Mucosa of rectum (tissue), 2 donors: ENCODE measurements around the gene LNPEP.

Experiments used
- H3K27ac ChIP-seq, 2 donors: one replicate each; pipeline ENCODE4 v1.7.0; 2013; ENCODE audit warnings: inconsistent platforms in 2 of 2, low read depth in 2 of 2, low read length in 2 of 2
- H3K27me3 ChIP-seq, 2 donors: one replicate each; pipeline ENCODE4 v1.7.0; 2013; ENCODE audit warnings: low read length in 2 of 2; ENCODE audit not compliant: control insufficient read depth in 2 of 2, insufficient read depth in 2 of 2
- H3K36me3 ChIP-seq, 2 donors: one replicate each; pipeline ENCODE4 v1.7.0; 2013; ENCODE audit warnings: low read length in 2 of 2; ENCODE audit not compliant: control insufficient read depth in 2 of 2, insufficient read depth in 2 of 2
- H3K4me1 ChIP-seq, 2 donors: one replicate each; pipeline ENCODE4 v1.7.0; 2013; ENCODE audit warnings: low read length in 2 of 2, mild to moderate bottlenecking in 1 of 2; ENCODE audit not compliant: control insufficient read depth in 2 of 2, insufficient read depth in 2 of 2
- H3K4me3 ChIP-seq, 2 donors: one replicate each; pipeline ENCODE4 v1.7.0; 2013; ENCODE audit warnings: low read length in 2 of 2
- H3K9ac ChIP-seq, 2 donors: one replicate each; pipeline ENCODE4 v1.7.0; 2013; ENCODE audit warnings: low read length in 2 of 2, low read depth in 1 of 2, mild to moderate bottlenecking in 1 of 2
- H3K9me3 ChIP-seq, 2 donors: one replicate each; pipeline ENCODE4 v1.7.0; 2013; ENCODE audit warnings: low read length in 2 of 2; ENCODE audit not compliant: control insufficient read depth in 2 of 2
- donor health status: healthy.
- donor health status: Normal muscosa, but diverticular disease.

LNPEP gene

DNA sequence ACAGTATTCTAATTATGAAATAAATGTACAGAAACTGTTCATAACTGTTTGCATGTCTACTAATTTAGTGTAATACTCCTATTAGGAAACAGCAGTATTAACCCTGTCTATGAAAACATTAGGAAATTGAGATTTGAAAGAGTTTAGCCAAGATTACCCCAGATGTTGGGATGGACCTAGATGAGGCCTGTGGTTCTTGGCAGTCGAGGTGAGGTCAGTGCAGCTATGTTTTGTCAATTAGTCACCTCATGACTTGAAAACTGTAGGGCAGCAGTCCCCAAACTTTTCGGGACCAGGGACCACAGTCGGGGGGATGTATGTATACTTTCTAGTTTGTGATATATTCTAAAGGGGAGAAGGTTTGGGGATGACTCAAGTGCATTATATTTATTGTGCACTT lies 4.7 kb downstream of the LNPEP start:
- Histone ChIP-seq H3K27ac (no peak overlapping the region), H3K4me3 (no peak overlapping the region), H3K27me3 (no peaks in the 10 kb centered on the region), H3K9ac (no peak overlapping the region), H3K9me3 (no peaks in the 10 kb centered on the region), H3K4me1 (peaks cover 5 to 15% of the 10 kb centered on the region in 2 donors), H3K36me3 (no peaks in the 10 kb centered on the region)

DNA sequence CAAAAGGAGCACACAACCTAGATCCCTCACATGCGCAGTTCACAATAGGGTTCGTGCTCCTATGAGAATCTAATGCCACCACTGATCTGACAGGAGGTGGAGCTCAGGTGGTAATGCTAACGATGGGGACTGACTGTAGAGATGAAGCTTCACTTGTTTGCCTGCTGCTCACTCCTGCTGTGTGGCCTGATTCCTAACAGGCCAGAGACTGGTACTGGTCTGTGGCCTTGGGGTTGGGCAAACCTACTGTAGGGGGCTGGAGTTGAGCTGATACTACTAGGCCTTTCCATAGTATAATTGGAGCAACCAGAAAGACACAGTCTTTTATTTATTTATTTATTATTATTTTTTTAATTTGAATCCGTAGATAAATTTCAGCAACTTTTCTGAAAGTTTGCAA lies 5.3 kb downstream of the LNPEP start:
- no peak overlapping the region for H3K4me3 ChIP-seq
- H3K27me3 ChIP-seq, result no peaks in the 10 kb centered on the region
- H3K4me1 ChIP-seq, result peaks cover 5 to 15% of the 10 kb centered on the region in 2 donors
- H3K9me3 ChIP-seq, result no peaks in the 10 kb centered on the region
- no peak overlapping the region for H3K9ac ChIP-seq
- H3K36me3 ChIP-seq, result no peaks in the 10 kb centered on the region
- no peak overlapping the region for H3K27ac ChIP-seq

DNA sequence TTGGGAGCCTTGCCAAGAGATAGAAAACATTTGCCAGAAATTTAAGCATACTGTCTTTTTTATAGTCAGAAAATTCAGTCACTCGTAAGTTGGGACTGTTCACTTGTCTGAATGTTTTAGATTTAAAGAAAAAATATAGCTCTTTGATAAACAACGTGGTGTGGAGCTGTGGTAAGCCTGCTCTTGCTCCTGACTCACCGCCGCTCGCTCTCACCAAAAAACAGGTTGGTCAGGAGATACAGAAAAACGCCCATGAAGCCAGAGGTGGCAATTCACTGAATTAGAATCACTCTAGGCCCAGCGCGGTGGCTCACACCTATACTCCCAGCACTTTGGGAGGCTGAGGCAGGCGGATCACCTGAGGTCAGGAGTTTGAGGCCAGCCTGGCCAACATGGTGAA lies 6.2 kb downstream of the LNPEP start:
- no peak overlapping the region for H3K9ac ChIP-seq
- no peak overlapping the region for H3K4me3 ChIP-seq
- H3K9me3 ChIP-seq, result no peaks in the 10 kb centered on the region
- no peak overlapping the region for H3K27ac ChIP-seq
- H3K4me1 ChIP-seq, result peaks cover 5 to 11% of the 10 kb centered on the region in 2 donors
- H3K27me3 ChIP-seq, result no peaks in the 10 kb centered on the region
- no peaks in the 10 kb centered on the region for H3K36me3 ChIP-seq

DNA sequence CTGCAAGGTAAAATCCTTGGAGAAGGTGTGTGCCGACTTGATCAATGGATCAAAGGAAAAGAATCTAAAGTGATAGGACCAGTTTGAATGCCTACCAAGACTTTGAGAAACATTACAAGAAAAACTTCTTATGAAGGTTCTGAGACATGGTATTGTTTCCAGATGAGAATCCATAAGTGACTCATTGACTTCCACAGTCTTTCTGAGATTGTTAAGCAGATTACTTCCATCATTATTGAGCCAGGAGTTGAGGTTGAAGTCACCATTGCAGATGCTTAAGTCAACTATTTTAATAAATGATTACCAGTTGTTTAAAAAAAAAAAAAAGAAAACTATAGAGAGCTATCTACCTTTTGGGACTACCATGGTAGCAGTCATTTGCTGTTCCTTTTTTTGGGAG lies 7.0 kb downstream of the LNPEP start:
- Histone ChIP-seq H3K27me3 (no peaks in the 10 kb centered on the region), H3K4me3 (no peak overlapping the region), H3K9ac (no peak overlapping the region), H3K27ac (no peak overlapping the region), H3K9me3 (no peaks in the 10 kb centered on the region), H3K36me3 (no peaks in the 10 kb centered on the region), H3K4me1 (peaks cover 3 to 6% of the 10 kb centered on the region in 2 donors)

DNA sequence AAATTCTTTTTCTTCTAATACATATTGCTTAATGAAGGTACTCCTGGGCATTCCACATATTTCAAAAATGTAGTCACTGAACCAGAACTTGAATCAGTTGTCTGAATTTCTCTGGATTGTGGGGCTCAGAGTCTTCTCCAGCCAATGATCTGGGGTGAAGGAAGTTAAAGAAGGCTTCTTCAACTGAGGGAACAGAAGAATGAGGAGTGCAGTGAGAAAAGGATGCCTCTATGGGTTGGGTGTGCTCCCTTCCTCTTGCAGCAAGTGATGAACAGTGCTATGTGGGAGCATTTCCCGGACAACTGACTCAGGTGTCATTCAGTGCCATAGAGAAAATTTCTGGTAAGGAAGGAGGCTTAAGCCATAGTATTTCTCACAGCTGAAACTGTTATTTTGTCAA lies 7.9 kb downstream of the LNPEP start:
- Histone ChIP-seq H3K9me3 (no peaks in the 10 kb centered on the region), H3K27me3 (no peaks in the 10 kb centered on the region), H3K4me3 (no peak overlapping the region), H3K27ac (no peak overlapping the region), H3K9ac (no peak overlapping the region), H3K36me3 (no peaks in the 10 kb centered on the region), H3K4me1 (no peaks in the 10 kb centered on the region)

DNA sequence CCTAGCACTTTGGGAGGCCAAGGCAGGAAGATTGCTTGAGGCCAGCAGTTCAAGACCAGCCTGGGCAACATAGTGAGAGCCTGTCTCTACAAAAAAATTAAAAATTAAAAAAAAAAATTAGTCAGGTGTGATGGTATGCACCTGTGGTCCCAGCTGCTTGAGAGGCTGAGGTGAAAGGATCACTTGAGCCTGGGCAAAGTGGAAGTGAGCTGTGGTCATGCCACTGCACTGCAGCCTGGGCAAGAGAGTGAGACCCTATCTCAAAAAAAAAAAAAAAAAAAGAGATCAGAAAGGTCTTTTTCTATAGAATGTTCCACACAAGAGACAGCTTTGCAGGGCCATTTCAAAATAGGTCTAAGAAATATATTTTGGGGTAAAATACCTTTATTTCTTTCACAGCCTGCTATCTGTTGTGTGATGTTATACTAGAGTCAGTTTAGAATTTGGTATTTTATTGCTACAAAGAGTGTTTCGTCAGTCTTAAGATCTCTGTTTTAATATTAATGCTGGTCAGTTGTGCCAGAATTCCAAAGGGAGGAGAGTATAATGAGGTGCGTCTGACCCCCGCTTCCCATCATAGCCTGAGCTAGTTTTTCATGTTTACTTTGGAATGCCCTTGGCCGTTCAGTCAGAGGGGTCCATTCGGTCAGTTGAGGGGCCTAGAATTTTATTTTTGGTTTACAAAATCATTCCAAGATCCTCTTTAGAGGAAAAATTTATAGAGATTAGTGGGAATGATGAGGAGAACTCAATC lies 9.4 kb downstream of the LNPEP start:
- Histone ChIP-seq H3K9ac (no peak overlapping the region), H3K27ac (no peak overlapping the region), H3K4me3 (no peak overlapping the region), H3K9me3 (no peaks in the 10 kb centered on the region), H3K36me3 (no peaks in the 10 kb centered on the region), H3K27me3 (no peaks in the 10 kb centered on the region), H3K4me1 (no peaks in the 10 kb centered on the region)

DNA sequence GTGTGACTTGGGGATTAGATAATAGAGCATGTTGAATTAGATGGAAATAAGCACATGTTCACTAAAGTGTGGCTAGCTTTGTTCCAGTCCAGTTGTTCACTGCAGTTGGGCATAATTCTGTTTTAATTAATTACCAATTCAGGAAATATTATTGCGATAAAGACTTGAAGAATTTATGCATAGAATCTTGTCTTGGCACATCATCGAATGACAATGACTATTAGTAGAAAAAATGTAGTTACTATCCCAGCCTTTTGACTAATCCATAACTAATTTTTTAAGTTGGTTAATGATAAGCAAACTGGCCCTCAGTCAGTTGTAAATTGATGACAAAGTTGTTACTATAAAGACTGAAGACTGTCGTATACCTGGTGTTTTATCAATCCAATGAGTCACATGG lies 10.5 kb downstream of the LNPEP start:
- H3K27me3 ChIP-seq, result no peaks in the 10 kb centered on the region
- H3K27ac ChIP-seq, result no peak overlapping the region
- no peaks in the 10 kb centered on the region for H3K4me1 ChIP-seq
- H3K4me3 ChIP-seq, result no peak overlapping the region
- H3K9ac ChIP-seq, result no peak overlapping the region
- H3K9me3 ChIP-seq, result no peaks in the 10 kb centered on the region
- no peaks in the 10 kb centered on the region for H3K36me3 ChIP-seq

DNA sequence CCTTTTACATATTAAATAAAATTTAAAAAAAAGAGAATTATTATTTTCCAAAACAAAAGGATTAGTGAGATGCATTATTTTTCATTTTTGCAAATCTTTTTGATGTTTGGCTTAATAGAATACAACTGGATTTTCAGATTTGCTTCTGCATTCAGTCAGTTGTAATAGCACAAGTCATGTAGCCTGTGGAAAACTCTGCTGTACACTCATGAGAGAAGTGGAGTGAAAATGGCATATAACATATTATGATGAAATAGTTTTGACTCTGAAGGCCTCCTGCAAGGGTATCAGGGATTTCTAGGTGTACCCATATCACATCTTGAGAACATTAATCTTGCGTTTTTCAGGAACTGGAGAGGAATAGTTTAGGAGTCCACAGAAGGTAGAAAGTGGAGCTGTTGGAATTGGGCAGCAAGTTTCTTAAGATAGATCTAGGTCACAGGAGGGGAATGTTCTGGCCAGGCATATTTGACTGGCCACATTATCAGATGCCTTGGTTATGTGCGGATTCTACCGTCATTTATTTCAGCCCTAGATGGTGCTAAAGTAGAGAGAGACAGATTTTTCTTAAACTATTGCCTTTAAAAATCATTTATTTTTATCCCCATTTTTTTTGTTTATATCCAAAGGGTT lies 16.4 kb downstream of the LNPEP start:
- Histone ChIP-seq H3K4me3 (no peak overlapping the region), H3K27ac (no peak overlapping the region), H3K9me3 (no peaks in the 10 kb centered on the region), H3K9ac (no peak overlapping the region), H3K4me1 (peaks cover 0 to 1% of the 10 kb centered on the region in 2 donors), H3K27me3 (no peaks in the 10 kb centered on the region), H3K36me3 (no peaks in the 10 kb centered on the region)

DNA sequence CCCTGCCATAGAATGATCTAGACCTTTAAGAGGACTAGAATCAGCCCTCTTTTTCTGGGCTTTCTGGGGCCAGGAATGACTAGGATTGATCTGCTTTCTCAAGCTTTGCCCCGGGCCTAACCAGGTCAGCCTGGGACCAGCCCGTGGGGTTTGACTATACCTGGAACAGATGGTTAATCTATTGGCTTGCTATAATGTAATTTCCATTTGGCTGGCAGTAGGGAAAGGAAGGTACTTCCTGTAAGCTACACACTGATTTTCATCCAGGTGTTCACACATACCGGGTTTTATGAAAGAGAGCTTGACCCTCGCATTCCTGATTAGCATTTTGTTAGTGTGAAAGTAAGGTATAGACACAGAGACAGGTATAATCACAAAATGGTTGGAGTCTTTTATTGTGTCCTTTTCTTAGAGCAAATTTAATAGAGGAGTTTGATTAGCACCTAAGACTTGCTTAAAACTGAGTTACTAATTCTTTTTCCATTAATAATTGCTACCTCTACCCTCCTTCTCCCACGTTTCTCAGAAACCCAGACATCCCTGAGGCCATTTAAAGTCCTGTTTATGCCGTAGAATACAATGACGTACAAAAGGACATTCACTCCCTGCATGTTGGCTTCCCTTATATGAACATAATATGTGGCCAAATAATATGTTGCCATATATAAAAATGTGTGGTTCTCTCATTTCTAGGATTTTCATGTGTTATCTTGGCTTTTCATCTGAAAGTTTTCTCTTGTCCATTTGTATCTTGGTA lies 17.3 kb downstream of the LNPEP start:
- Histone ChIP-seq H3K36me3 (no peaks in the 10 kb centered on the region), H3K9ac (no peak overlapping the region), H3K27ac (no peak overlapping the region), H3K4me3 (no peak overlapping the region), H3K9me3 (no peaks in the 10 kb centered on the region), H3K27me3 (no peaks in the 10 kb centered on the region), H3K4me1 (peaks cover 0 to 3% of the 10 kb centered on the region in 2 donors)
